IPS-18c (cell line): ENCODE measurements around the gene DIPK1A.

ENCODE experiments used
- H3K4me3 ChIP-seq: 2 replicates; pipeline ENCODE4 v1.7.0; 2013; ENCODE audit warnings: low read depth, mild to moderate bottlenecking, low read length, moderate library complexity; ENCODE audit not compliant: insufficient read depth
- H3K9me3 ChIP-seq: one replicate; pipeline ENCODE4 v1.6.1; 2013; ENCODE audit warnings: mild to moderate bottlenecking, low read length, moderate library complexity; ENCODE audit not compliant: control insufficient read depth, insufficient read depth

Gene DIPK1A

GRCh38 chr1:92816732-92817131, 144.5 kb downstream of the DIPK1A start:
- no peaks in the 10 kb centered on the region for H3K9me3 ChIP-seq
- no peak overlapping the region for H3K4me3 ChIP-seq

- Histone ChIP-seq H3K9me3 (no peaks in the 10 kb centered on the region), H3K4me3 (no peak overlapping the region)
Measured at GRCh38 chr1:92808381-92808780, 152.9 kb downstream of the DIPK1A start.

GRCh38 chr1:92805216-92805615, 156.0 kb downstream of the DIPK1A start:
- Histone ChIP-seq H3K9me3 (no peaks in the 10 kb centered on the region), H3K4me3 (no peak overlapping the region)

- no peaks in the 10 kb centered on the region for H3K9me3 ChIP-seq
- H3K4me3 ChIP-seq = no peak overlapping the region
Measured at GRCh38 chr1:92804721-92805201, 156.5 kb downstream of the DIPK1A start.

DNA sequence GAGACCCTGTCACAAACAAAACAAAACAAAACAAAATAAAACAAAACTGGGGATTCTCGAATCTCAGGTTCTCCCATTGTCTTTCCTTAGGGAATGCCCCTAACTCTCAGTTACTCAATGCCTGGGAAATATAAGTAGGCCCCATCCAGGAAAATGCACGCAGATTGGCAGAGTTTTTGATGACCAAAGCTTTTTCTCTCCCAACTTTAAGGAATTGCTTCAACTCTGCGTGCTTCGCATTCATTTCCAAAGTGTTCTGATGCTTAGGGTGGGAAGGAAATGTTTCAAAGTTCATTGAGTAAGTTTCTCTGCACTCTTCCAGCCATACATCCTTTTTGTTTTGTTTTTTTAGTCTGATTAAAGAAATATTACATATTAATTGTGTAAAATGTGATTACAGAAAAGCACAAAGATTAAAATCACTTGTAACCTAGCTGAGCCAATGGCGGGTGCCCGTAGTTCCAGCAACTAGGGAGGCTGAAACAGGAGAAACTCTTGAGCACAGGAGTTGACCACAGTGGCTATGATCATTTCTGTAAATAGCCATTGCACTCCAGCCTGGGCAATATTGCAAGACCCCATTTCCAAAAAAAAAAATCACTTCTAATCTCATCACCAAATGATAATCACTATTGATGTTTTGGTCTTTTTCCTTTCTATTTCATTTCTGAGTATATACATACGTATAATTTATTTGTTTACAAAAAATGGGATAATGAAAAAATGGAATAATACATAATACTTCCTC, 157.9 kb downstream of the DIPK1A start:
- no peak overlapping the region for H3K4me3 ChIP-seq
- H3K9me3 ChIP-seq = no peaks in the 10 kb centered on the region

GRCh38 chr1:92797961-92798360, 163.3 kb downstream of the DIPK1A start:
- no peaks in the 10 kb centered on the region for H3K9me3 ChIP-seq
- no peak overlapping the region for H3K4me3 ChIP-seq

- Histone ChIP-seq H3K4me3 (no peak overlapping the region), H3K9me3 (no peaks in the 10 kb centered on the region)
Measured at GRCh38 chr1:92797297-92797696, 164.0 kb downstream of the DIPK1A start.

- no peak overlapping the region for H3K4me3 ChIP-seq
- no peaks in the 10 kb centered on the region for H3K9me3 ChIP-seq
Measured at GRCh38 chr1:92795166-92795565, 166.1 kb downstream of the DIPK1A start.

- H3K4me3 ChIP-seq = no peak overlapping the region
Measured at GRCh38 chr1:92792340-92792782, 168.9 kb downstream of the DIPK1A start.

More at GRCh38 chr1:92792340-92792782, 168.9 kb downstream of the DIPK1A start:
- no peaks in the 10 kb centered on the region for H3K9me3 ChIP-seq
